Mesenchymal stem cell (in vitro differentiated cells and primary cell): ENCODE results near the gene HCK.

ENCODE experiments used
- DNase-seq: peaks from one replicate; pipeline ENCODE4 v3.0.0-alpha.2; 2013
- H2AFZ ChIP-seq: one replicate; pipeline ENCODE4 v1.6.1; 2013; ENCODE audit warnings: low read depth, mild to moderate bottlenecking, control low read depth, inconsistent platforms, low read length, moderate library complexity
- H2AK5ac ChIP-seq: 2 replicates; pipeline ENCODE4 v1.6.1; 2013; ENCODE audit warnings: low read length, moderate library complexity, mild to moderate bottlenecking, inconsistent platforms; ENCODE audit not compliant: severe bottlenecking
- H2BK120ac ChIP-seq: one replicate; pipeline ENCODE4 v1.6.1; 2013; ENCODE audit warnings: low read depth, mild to moderate bottlenecking, inconsistent platforms, low read length, moderate library complexity
- H2BK12ac ChIP-seq, 2 experiments: one replicate each; pipeline ENCODE4 v1.6.1; 2013; ENCODE audit warnings: inconsistent platforms in 2 of 2, low read length in 2 of 2, mild to moderate bottlenecking in 2 of 2, moderate library complexity in 2 of 2, control low read depth in 1 of 2
- H2BK15ac ChIP-seq: one replicate; pipeline ENCODE4 v1.6.1; 2013; ENCODE audit warnings: mild to moderate bottlenecking, low read depth, inconsistent platforms; ENCODE audit not compliant: poor library complexity, severe bottlenecking
- H2BK5ac ChIP-seq: 2 replicates; pipeline ENCODE4 v1.6.1; 2013; ENCODE audit warnings: low read depth, mild to moderate bottlenecking, low read length, control low read depth, inconsistent platforms; ENCODE audit not compliant: poor library complexity, severe bottlenecking
- H3K14ac ChIP-seq, 2 experiments: one replicate each; pipeline ENCODE4 v1.6.1; 2013; ENCODE audit warnings: inconsistent platforms in 2 of 2, low read length in 2 of 2, control low read depth in 1 of 2, mild to moderate bottlenecking in 1 of 2, moderate library complexity in 1 of 2
- H3K18ac ChIP-seq, 2 experiments: one replicate each; pipeline ENCODE4 v1.6.1; 2013; ENCODE audit warnings: inconsistent platforms in 2 of 2, low read length in 2 of 2, control low read depth in 1 of 2, low read depth in 1 of 2, mild to moderate bottlenecking in 1 of 2
- H3K23ac ChIP-seq, 2 experiments: one replicate each; pipeline ENCODE4 v1.6.1; 2013; ENCODE audit warnings: inconsistent platforms in 2 of 2, low read length in 2 of 2, mild to moderate bottlenecking in 2 of 2, moderate library complexity in 2 of 2, control low read depth in 1 of 2
- H3K27ac ChIP-seq: 2 replicates; pipeline ENCODE4 v1.5.1; 2013; ENCODE audit warnings: mild to moderate bottlenecking, moderate library complexity, low read length, control low read depth, inconsistent platforms; ENCODE audit not compliant: poor library complexity, severe bottlenecking
- H3K27me3 ChIP-seq, 2 experiments: 2 replicates each; pipeline versions ENCODE4 v1.6.1 to v1.7.0; 2013; ENCODE audit warnings: low read length in 2 of 2, mild to moderate bottlenecking in 2 of 2, moderate library complexity in 2 of 2, control low read depth in 1 of 2, inconsistent platforms in 1 of 2; ENCODE audit not compliant: control insufficient read depth in 1 of 2, insufficient read depth in 1 of 2
- H3K36me3 ChIP-seq, 2 experiments: 2 replicates each; pipeline versions ENCODE4 v1.6.1 to v1.7.0; 2013; ENCODE audit warnings: low read length in 2 of 2, control low read depth in 1 of 2, inconsistent platforms in 1 of 2, low read depth in 1 of 2, mild to moderate bottlenecking in 1 of 2; ENCODE audit not compliant: insufficient read depth in 2 of 2, control insufficient read depth in 1 of 2
- H3K4ac ChIP-seq, 2 experiments: one replicate each; pipeline ENCODE4 v1.6.1; 2013; ENCODE audit warnings: inconsistent platforms in 2 of 2, low read length in 2 of 2, mild to moderate bottlenecking in 2 of 2, moderate library complexity in 2 of 2, control low read depth in 1 of 2, low read depth in 1 of 2
- H3K4me1 ChIP-seq: 2 replicates; pipeline ENCODE4 v1.6.1; 2013; ENCODE audit warnings: low read depth, low read length, control low read depth; ENCODE audit not compliant: control insufficient read depth, insufficient read depth
- H3K4me2 ChIP-seq: 2 replicates; pipeline ENCODE4 v1.6.1; 2013; ENCODE audit warnings: low read length, mild to moderate bottlenecking, inconsistent platforms; ENCODE audit not compliant: poor library complexity, severe bottlenecking
- H3K4me3 ChIP-seq, 2 experiments: 2 replicates each; pipeline versions ENCODE4 v1.5.1 to v1.7.0; 2013; ENCODE audit warnings: low read length in 2 of 2, mild to moderate bottlenecking in 2 of 2, control low read depth in 1 of 2, low read depth in 1 of 2; ENCODE audit not compliant: insufficient read depth in 1 of 2
- H3K79me1 ChIP-seq: replicated peaks from 2 replicates; pipeline ENCODE4 v1.6.1; 2013; ENCODE audit warnings: mild to moderate bottlenecking, control low read depth, low read length, inconsistent platforms; ENCODE audit not compliant: poor library complexity, severe bottlenecking
- H3K9ac ChIP-seq: 2 replicates; pipeline ENCODE4 v1.7.0; 2013; ENCODE audit warnings: mild to moderate bottlenecking, low read length, moderate library complexity
- H3K9me3 ChIP-seq: 2 replicates; pipeline ENCODE4 v1.7.0; 2013; ENCODE audit warnings: mild to moderate bottlenecking, low read length; ENCODE audit not compliant: control insufficient read depth
- H4K8ac ChIP-seq: one replicate; pipeline ENCODE4 v1.6.1; 2013; ENCODE audit warnings: inconsistent platforms, mild to moderate bottlenecking, low read length, moderate library complexity
- H4K91ac ChIP-seq: one replicate; pipeline ENCODE4 v1.6.1; 2013; ENCODE audit warnings: mild to moderate bottlenecking, low read length, inconsistent platforms
- WGBS: methylation state at CpG from one replicate; pipeline ENCODE4 v1.1.7; 2013; ENCODE audit warnings: mixed read lengths; 5-methylcytosine and 5-hydroxymethylcytosine counted together

HCK gene

DNA sequence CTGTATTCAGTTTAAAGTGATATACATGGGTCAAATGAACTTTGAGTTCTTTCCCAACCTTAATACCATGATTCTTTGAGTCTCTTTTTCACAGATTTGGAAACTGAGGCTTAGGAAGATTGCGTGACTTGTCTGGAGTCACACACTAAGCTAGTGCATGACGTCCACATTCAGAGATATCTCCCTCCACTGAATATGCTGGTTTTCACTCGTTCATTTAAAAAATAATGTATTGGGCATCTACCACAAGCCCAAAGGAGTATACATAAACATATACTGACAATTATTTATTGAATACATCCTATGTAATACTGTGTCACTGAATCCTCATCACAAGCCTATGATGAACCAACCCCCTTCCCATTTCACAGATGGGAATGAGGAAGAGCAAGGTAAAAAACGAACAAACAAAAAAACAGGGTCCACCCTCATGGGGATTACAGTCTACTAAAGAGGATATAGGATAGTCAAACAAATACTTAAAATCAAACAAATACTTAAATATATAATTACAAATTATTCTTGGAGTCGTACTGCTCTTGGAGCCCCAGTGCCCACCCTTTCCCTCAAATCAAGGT, 56.9 kb downstream of the HCK start:
- Histone ChIP-seq H2BK15ac (no peak overlapping the region), H3K23ac (no peak overlapping the region), H2BK120ac (no peak overlapping the region), H3K4me2 (no peak overlapping the region), H4K8ac (no peak overlapping the region), H2AK5ac (no peak overlapping the region), H3K9me3 (no peaks in the 10 kb centered on the region), H2AFZ (no peak overlapping the region), H3K79me1 (peaks cover 17% of the 10 kb centered on the region), H3K4ac (no peak overlapping the region), H3K4me1 (peaks cover 7% of the 10 kb centered on the region), H2BK12ac (no peak overlapping the region), H2BK5ac (no peak overlapping the region), H3K4me3 (peak overlapping the region in 1 of 2 experiments; percentile 99), H3K27me3 (peaks cover 1 to 6% of the 10 kb centered on the region in 2 experiments), H3K18ac (no peak overlapping the region), H3K27ac (no peak overlapping the region), H4K91ac (no peak overlapping the region), H3K9ac (peak overlapping the region; percentile 100), H3K36me3 (peaks cover 0 to 5% of the 10 kb centered on the region in 2 experiments), H3K14ac (no peak overlapping the region)
- 61% methylated on average over 3 of the region's 5 CpGs for WGBS
- DNase-seq: no peak

DNA sequence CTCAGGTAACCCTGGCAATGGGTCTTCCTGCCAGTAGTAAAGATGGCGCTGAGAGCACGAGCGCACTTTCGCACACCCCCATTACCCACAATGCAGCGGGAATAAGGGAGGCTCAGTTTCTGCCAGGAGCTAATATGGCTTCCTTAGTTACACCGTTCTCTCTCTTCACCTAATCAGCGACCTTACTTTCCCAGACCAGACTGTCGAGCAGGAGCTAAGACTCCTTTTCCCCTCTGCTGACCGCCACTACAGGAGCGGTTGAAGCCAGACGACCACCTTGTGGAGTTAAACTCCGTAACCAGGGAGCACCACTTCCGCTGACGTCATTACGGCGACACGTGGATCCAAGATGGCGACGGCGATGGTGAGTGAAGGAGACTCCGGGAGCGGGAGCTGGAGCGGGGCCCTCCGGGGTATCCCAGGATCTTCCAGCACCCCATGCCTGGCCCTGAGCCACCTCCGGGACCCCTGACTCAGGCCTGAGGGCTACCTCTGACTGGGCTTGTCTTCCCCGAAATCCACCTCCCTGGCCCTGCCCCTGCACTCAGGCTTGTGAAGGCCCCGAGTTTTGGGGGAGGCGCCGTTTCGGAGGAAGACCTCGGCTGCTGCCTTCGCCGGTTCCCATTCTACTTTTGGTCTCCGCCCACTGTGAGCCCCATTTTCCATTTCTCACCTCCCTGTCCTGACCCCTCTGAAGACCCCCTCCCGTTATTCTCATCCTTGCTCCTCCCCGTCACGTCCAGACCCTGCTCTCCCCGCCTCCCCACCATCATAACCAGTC, 57.5 kb downstream of the HCK start, which contains the start of gene TM9SF4:
TSS of gene TM9SF4 (plus strand) at position 323 of the 781 bp plus-strand sequence. CDS start at position 350, 27 bp downstream.
- peak; percentile 98 for DNase-seq
- WGBS: under 1% methylated on average over 38 of the region's 38 CpGs
- H3K18ac ChIP-seq: peak within 1 kb of the TSS; percentile 85 to 95

DNA sequence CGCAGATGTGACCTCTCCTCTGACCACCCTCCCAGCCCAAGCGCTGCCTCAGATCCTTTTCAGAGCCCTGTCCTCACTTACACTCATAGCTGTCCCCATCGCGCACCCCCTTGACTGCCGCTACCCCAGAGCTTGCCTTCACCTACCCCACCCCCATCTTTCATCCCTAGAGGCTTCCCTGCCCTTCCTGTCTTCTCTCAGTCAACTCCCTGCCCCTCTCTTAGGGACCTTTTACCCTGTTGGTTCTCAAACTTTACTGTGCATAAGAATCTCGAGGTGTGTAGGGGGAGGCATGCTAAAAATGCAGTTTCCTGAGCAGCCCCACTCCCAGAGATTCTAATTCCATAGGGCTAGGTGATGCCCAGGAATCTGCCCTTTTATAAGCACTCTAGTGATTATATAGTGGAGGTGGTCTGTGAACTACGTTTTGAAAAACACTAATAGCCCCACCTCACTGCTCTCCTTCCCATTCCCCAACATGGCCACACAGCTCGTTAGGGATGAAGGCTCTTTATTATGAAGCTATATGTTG, 58.2 kb downstream of the HCK start:
- H3K79me1 ChIP-seq: peaks cover 23% of the 10 kb centered on the region
- peak overlapping the region; percentile 85 for H2BK15ac ChIP-seq
- H3K4me1 ChIP-seq: peaks cover 9% of the 10 kb centered on the region
- no peaks in the 10 kb centered on the region for H3K9me3 ChIP-seq
- peak overlapping the region; percentile 97 for H4K91ac ChIP-seq
- no peak overlapping the region for H3K27ac ChIP-seq
- peak overlapping the region; percentile 77 to 99 for H3K4me3 ChIP-seq
- H3K9ac ChIP-seq: peak overlapping the region; percentile 100
- H3K14ac ChIP-seq: peak overlapping the region in 1 of 2 experiments; percentile 88
- H3K36me3 ChIP-seq: peaks cover 5 to 10% of the 10 kb centered on the region in 2 experiments
- WGBS: 4% methylated on average over 7 of the region's 8 CpGs
- no peaks in the 10 kb centered on the region for H3K27me3 ChIP-seq
- H2AK5ac ChIP-seq: peak overlapping the region; percentile 29
- H3K4me2 ChIP-seq: peak overlapping the region; percentile 91
- peak overlapping the region; percentile 78 for H2BK5ac ChIP-seq
- peak overlapping the region in 1 of 2 experiments; percentile 59 for H2BK12ac ChIP-seq
- DNase-seq: no peak
- peak overlapping the region; percentile 85 to 95 for H3K18ac ChIP-seq
- peak overlapping the region; percentile 98 for H4K8ac ChIP-seq
- no peak overlapping the region for H2BK120ac ChIP-seq
- peak overlapping the region; percentile 74 to 86 for H3K4ac ChIP-seq
- peak overlapping the region in 1 of 2 experiments; percentile 57 for H3K23ac ChIP-seq
- H2AFZ ChIP-seq: peak overlapping the region; percentile 68

More for the DNA sequence above, 57.5 kb downstream of the HCK start, which contains the start of gene TM9SF4:
- no peaks in the 10 kb centered on the region for H3K9me3 ChIP-seq
- peaks cover 1 to 5% of the 10 kb centered on the region in 2 experiments for H3K36me3 ChIP-seq
- peak within 1 kb of the TSS; percentile 97 for H4K91ac ChIP-seq
- peak within 1 kb of the TSS; percentile 89 for H2BK120ac ChIP-seq
- peak within 1 kb of the TSS; percentile 85 for H2BK15ac ChIP-seq
- peaks cover 0 to 4% of the 10 kb centered on the region in 2 experiments for H3K27me3 ChIP-seq
- peak within 1 kb of the TSS; percentile 68 for H2AFZ ChIP-seq
- peak within 1 kb of the TSS; percentile 98 for H4K8ac ChIP-seq
- peak within 1 kb of the TSS; percentile 78 for H2BK5ac ChIP-seq
- H3K4me2 ChIP-seq: peak within 1 kb of the TSS; percentile 91
- H3K14ac ChIP-seq: peak within 1 kb of the TSS in 1 of 2 experiments; percentile 88
- peak within 1 kb of the TSS; percentile 59 to 81 for H2BK12ac ChIP-seq
- peak within 1 kb of the TSS; percentile 29 for H2AK5ac ChIP-seq
- H3K79me1 ChIP-seq: peaks cover 20% of the 10 kb centered on the region
- H3K4ac ChIP-seq: peak within 1 kb of the TSS; percentile 74 to 86
- H3K4me1 ChIP-seq: peaks cover 8% of the 10 kb centered on the region
- H3K23ac ChIP-seq: peak within 1 kb of the TSS in 1 of 2 experiments; percentile 57
- peak within 1 kb of the TSS; percentile 77 to 99 for H3K4me3 ChIP-seq
- H3K9ac ChIP-seq: peak within 1 kb of the TSS; percentile 100
- H3K27ac ChIP-seq: peak within 1 kb of the TSS; percentile 88

DNA sequence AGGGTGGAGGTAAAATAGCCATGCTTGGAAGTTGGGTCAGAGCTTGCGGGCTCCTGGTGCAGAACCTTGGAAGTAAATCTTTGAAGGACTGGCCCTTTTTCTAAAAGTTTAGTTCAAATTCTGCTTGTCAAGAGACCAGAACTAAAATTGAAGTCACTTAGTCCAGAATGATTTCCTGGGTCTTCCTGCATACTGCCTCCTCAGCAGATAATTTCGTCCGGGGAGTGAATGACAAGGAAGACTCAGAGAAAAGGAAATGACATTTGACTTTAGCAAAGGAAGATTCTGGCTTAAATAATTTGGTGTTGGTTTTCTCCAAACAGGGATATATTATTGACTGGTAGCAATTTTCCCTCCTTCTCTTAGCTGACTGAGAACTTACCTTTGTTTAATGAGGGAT, 58.7 kb downstream of the HCK start:
- Histone ChIP-seq H4K8ac (no peak overlapping the region), H4K91ac (no peak overlapping the region), H2BK5ac (no peak overlapping the region), H3K9me3 (no peaks in the 10 kb centered on the region), H2AFZ (no peak overlapping the region), H3K36me3 (peaks cover 5 to 13% of the 10 kb centered on the region in 2 experiments), H3K14ac (no peak overlapping the region), H3K9ac (peak overlapping the region; percentile 100), H3K4ac (no peak overlapping the region), H3K18ac (no peak overlapping the region), H2AK5ac (no peak overlapping the region), H3K23ac (no peak overlapping the region), H3K4me2 (peak overlapping the region; percentile 91), H3K27me3 (no peaks in the 10 kb centered on the region), H3K27ac (no peak overlapping the region), H3K4me3 (peak overlapping the region in 1 of 2 experiments; percentile 99), H2BK120ac (no peak overlapping the region), H3K4me1 (peaks cover 10% of the 10 kb centered on the region), H2BK12ac (no peak overlapping the region), H3K79me1 (peaks cover 25% of the 10 kb centered on the region), H2BK15ac (no peak overlapping the region)
- no peak for DNase-seq
- WGBS: 85% methylated on average over 3 of the region's 3 CpGs
